SK-N-SH (cell line): ENCODE results near the gene PARP11. TPM values are rescaled to one million over a fixed set of nuclear protein-coding genes. Genes with fewer than 3 reads are reported as not detected.

Source experiments
- CTCF ChIA-PET: fragments of 300-600, 350-600 bp; formaldehyde crosslinking; extraction: SDS; loops from one replicate; lab custom pipeline; 2021; lab: Yijun Ruan, JAX
- POLR2A ChIA-PET: fragments of 350-600 bp; sonication (Branson Sonifier 250); formaldehyde crosslinking; extraction: SDS; loops from one replicate; lab custom pipeline; 2020; ENCODE audit warnings: antibody characterized with exemption, inconsistent platforms; lab: Yijun Ruan, JAX
- DNase-seq: peaks from one replicate; pipeline ENCODE4 v3.0.0; 2012
- H2AFZ ChIP-seq: fragments of 200-600 bp; sonication (generic); 2 replicates; pipeline ENCODE4 v1.8.1; 2016; ENCODE audit warnings: antibody characterized with exemption, mild to moderate bottlenecking, low read depth
- H3F3A ChIP-seq: fragments of 200-600 bp; sonication (generic); replicated peaks from 2 replicates; pipeline ENCODE3; 2016; ENCODE audit warnings: antibody characterized with exemption, mild to moderate bottlenecking; ENCODE audit not compliant: insufficient read depth
- H3K27ac ChIP-seq, 2 experiments: fragments of 200-500 bp in 1 of 2; fragments of 200-600 bp in 1 of 2; sonication (Bioruptor generic) in 1 of 2; sonication (generic), shearing (Covaris generic) in 1 of 2; 2 replicates each; pipeline versions ENCODE4 v1.5.1 to v1.6.1; 2014 to 2016; ENCODE audit warnings: low read depth in 2 of 2, inconsistent platforms in 1 of 2, low read length in 1 of 2, mild to moderate bottlenecking in 1 of 2, mixed read lengths in 1 of 2
- H3K27me3 ChIP-seq: fragments of 200-600 bp; sonication (generic), shearing (Covaris generic); 2 replicates; pipeline ENCODE4 v1.6.1; 2016; ENCODE audit warnings: mixed run types; ENCODE audit not compliant: insufficient read depth
- H3K36me3 ChIP-seq, 2 experiments: fragments of 200-500 bp in 1 of 2; fragments of 200-600 bp in 1 of 2; sonication (Bioruptor generic) in 1 of 2; sonication (generic) in 1 of 2; replicated peaks in 1 of 2; 2 replicates each; pipeline versions ENCODE3 to v1.5.1; 2014 to 2016; ENCODE audit warnings: low read length in 1 of 2, mild to moderate bottlenecking in 1 of 2; ENCODE audit not compliant: insufficient read depth in 2 of 2, control insufficient read depth in 1 of 2
- H3K4me1 ChIP-seq, 2 experiments: fragments of 200-500 bp in 1 of 2; fragments of 200-600 bp in 1 of 2; sonication (Bioruptor generic) in 1 of 2; sonication (generic), shearing (Covaris generic) in 1 of 2; 2 replicates each; pipeline versions ENCODE4 v1.5.1 to v1.6.1; 2014 to 2016; ENCODE audit warnings: low read depth in 1 of 2, low read length in 1 of 2, mixed run types in 1 of 2; ENCODE audit not compliant: insufficient read depth in 2 of 2, control insufficient read depth in 1 of 2
- H3K4me2 ChIP-seq: fragments of 200-600 bp; sonication (generic), shearing (Covaris generic); 2 replicates; pipeline ENCODE4 v1.6.1; 2017; ENCODE audit warnings: mixed run types
- H3K4me3 ChIP-seq, 2 experiments: fragments of 200-500 bp in 1 of 2; fragments of 200-600 bp in 1 of 2; sonication (Bioruptor generic) in 1 of 2; sonication (generic), shearing (Covaris generic) in 1 of 2; 2 replicates each; pipeline versions ENCODE4 v1.5.1 to v1.8.1; 2014 to 2016; ENCODE audit warnings: low read depth in 2 of 2, inconsistent platforms in 1 of 2, low read length in 1 of 2, mild to moderate bottlenecking in 1 of 2, mixed read lengths in 1 of 2, moderate library complexity in 1 of 2
- H3K79me2 ChIP-seq: fragments of 200-600 bp; sonication (generic); 2 replicates; pipeline ENCODE4 v1.8.1; 2017; ENCODE audit warnings: mild to moderate bottlenecking; ENCODE audit not compliant: insufficient read depth
- H3K9ac ChIP-seq: fragments of 200-600 bp; sonication (generic); 2 replicates; pipeline ENCODE4 v1.6.1; 2017; ENCODE audit warnings: mixed run types
- H3K9me2 ChIP-seq: fragments of 200-600 bp; sonication (generic); 2 replicates; pipeline ENCODE4 v1.6.1; 2017; ENCODE audit warnings: mixed run types
- H3K9me3 ChIP-seq: fragments of 200-600 bp; sonication (generic); 2 replicates; pipeline ENCODE4 v1.6.1; 2017; ENCODE audit warnings: mixed run types, mild to moderate bottlenecking, moderate library complexity
- H4K20me1 ChIP-seq: fragments of 200-600 bp; sonication (generic); 2 replicates; pipeline ENCODE4 v1.6.1; 2017; ENCODE audit warnings: mild to moderate bottlenecking, mixed run types; ENCODE audit not compliant: insufficient read depth
- CTCF ChIP-seq: fragments of 200-600 bp; sonication (generic); IDR thresholded peaks from 2 replicates; pipeline ENCODE4 v1.6.1; 2017; ENCODE audit warnings: antibody characterized with exemption, mild to moderate bottlenecking, moderate library complexity
- EP300 ChIP-seq, 2 experiments: IDR thresholded peaks; 2 replicates each; pipeline versions ENCODE4 v1.4.0 to v1.6.1; 2012; ENCODE audit warnings: borderline replicate concordance in 1 of 2, low read depth in 1 of 2, low read length in 1 of 2
- FOSL2 ChIP-seq: IDR thresholded peaks from 2 replicates; pipeline ENCODE4 v1.4.0; 2012; ENCODE audit warnings: low read depth, mild to moderate bottlenecking, moderate library complexity, borderline replicate concordance
- FOXJ3 ChIP-seq: sonication (generic); formaldehyde crosslinking; IDR thresholded peaks from 2 replicates; pipeline ENCODE4 v1.5.1; 2020; ENCODE audit warnings: mild to moderate bottlenecking, missing genetic modification reagents
- IRF3 ChIP-seq: fragments of 150-350 bp; IDR thresholded peaks from 2 replicates; pipeline ENCODE4 v1.6.1; 2016; ENCODE audit warnings: mild to moderate bottlenecking, low read depth, low read length
- MEF2A ChIP-seq: IDR thresholded peaks from 2 replicates; pipeline ENCODE4 v1.4.0; 2012; ENCODE audit warnings: low read depth, borderline replicate concordance
- MXI1 ChIP-seq: IDR thresholded peaks from 2 replicates; pipeline ENCODE4 v1.6.1; 2012; ENCODE audit warnings: mild to moderate bottlenecking, low read depth, low read length, improper control_type of control experiment
- NRF1 ChIP-seq: IDR thresholded peaks from 2 replicates; pipeline ENCODE4 v1.6.1; 2012; ENCODE audit warnings: low read depth, mild to moderate bottlenecking, low read length
- POLR2AphosphoS5 ChIP-seq: IDR thresholded peaks from 2 replicates; pipeline ENCODE4 v1.6.1; 2012; ENCODE audit warnings: low read depth, low read length
- RAD21 ChIP-seq: IDR thresholded peaks from 2 replicates; pipeline ENCODE4 v1.6.1; 2012; ENCODE audit warnings: mild to moderate bottlenecking, low read length
- RCOR1 ChIP-seq: fragments of 150-350 bp; IDR thresholded peaks from 2 replicates; pipeline ENCODE4 v1.6.1; 2017; ENCODE audit warnings: antibody characterized with exemption, low read length
- REST ChIP-seq: IDR thresholded peaks from 2 replicates; pipeline ENCODE4 v1.6.1; 2012; ENCODE audit warnings: mild to moderate bottlenecking, low read depth, low read length, moderate library complexity
- RXRA ChIP-seq: IDR thresholded peaks from 2 replicates; pipeline ENCODE4 v1.4.0; 2012; ENCODE audit warnings: low read depth, mild to moderate bottlenecking, borderline replicate concordance
- SIN3A ChIP-seq: IDR thresholded peaks from 2 replicates; pipeline ENCODE4 v1.6.1; 2012; ENCODE audit warnings: low read depth, mild to moderate bottlenecking, low read length, moderate library complexity, borderline replicate concordance
- TAF1 ChIP-seq: IDR thresholded peaks from 2 replicates; pipeline ENCODE4 v1.6.1; 2012; ENCODE audit warnings: low read depth, mild to moderate bottlenecking, low read length, moderate library complexity, borderline replicate concordance
- TCF12 ChIP-seq: IDR thresholded peaks from 2 replicates; pipeline ENCODE4 v1.4.0; 2012
- TEAD4 ChIP-seq: IDR thresholded peaks from 2 replicates; pipeline ENCODE4 v1.4.0; 2012; ENCODE audit warnings: mild to moderate bottlenecking, borderline replicate concordance; ENCODE audit not compliant: insufficient read depth
- USF1 ChIP-seq: IDR thresholded peaks from 2 replicates; pipeline ENCODE4 v1.4.0; 2012; ENCODE audit warnings: low read depth, borderline replicate concordance
- WGBS: methylation state at CpG from one replicate; pipeline ENCODE4 v1.1.6; 2017; ENCODE audit warnings: low lambda C conversion rate; 5-methylcytosine and 5-hydroxymethylcytosine counted together
- polyA plus RNA-seq, 3 experiments: library from polyadenylated mRNA; depleted of rRNA; stranded (reverse); fragments of >200 nt; gene quantifications; 2 replicates each; pipeline ENCODE4 v1.2.3, GENCODE V29; 2012

PARP11 gene
- polyA plus RNA-seq, 1 of the 3 experiments (the other 2 are of a cell fraction): 1.8 TPM

GRCh38 chr12:3761116-3761735, 112.0 kb downstream of the PARP11 start:
- Histone ChIP-seq H3K79me2 (no peaks in the 10 kb centered on the region), H3F3A (no peaks in the 10 kb centered on the region), H3K9me2 (no peaks in the 10 kb centered on the region; the same call in 1 of the 2 replicates), H3K27ac (no peak overlapping the region), H3K4me1 (no peaks in the 10 kb centered on the region), H2AFZ (no peak overlapping the region), H3K4me3 (no peak overlapping the region), H3K4me2 (no peak overlapping the region), H3K27me3 (no peaks in the 10 kb centered on the region; the same call in 1 of the 2 replicates), H3K9ac (no peak overlapping the region), H3K9me3 (no peaks in the 10 kb centered on the region), H4K20me1 (no peaks in the 10 kb centered on the region), H3K36me3 (no peaks in the 10 kb centered on the region)
- WGBS: 61% methylated on average over 6 of the region's 7 CpGs
- ChIA-PET CTCF (interaction anchor here (0.9 to 2.2 kb wide), 2 partner anchors 415 to 461 kb away, joined by 3 to 12 read pairs; no protein-coding TSS in a partner anchor), POLR2A (no interaction called here)
- TF ChIP-seq FOXJ3 (CRISPR knock-in tag) (no peak), POLR2AphosphoS5 (no peak), MEF2A (no peak), RXRA (no peak), MXI1 (no peak), IRF3 (no peak), RCOR1 (no peak), SIN3A (no peak), TAF1 (no peak), USF1 (no peak), EP300 (IDR thresholded peaks at IDR 0.05; ENCODE audit: borderline replicate concordance in 1 of 2, low read depth in 1 of 2, low read length in 1 of 2) (no peak), FOSL2 (no peak), NRF1 (no peak), TEAD4 (no peak)
- DNase-seq: no peak

- CTCF ChIA-PET: interaction anchor here (2.2 kb wide), 1 partner anchor 459 kb away, joined by 12 read pairs; no protein-coding TSS in a partner anchor
- H3K79me2 ChIP-seq: no peaks in the 10 kb centered on the region
- TF ChIP-seq CTCF (no peak), TCF12 (no peak), RAD21 (no peak), MEF2A (no peak), IRF3 (no peak), NRF1 (no peak), REST (no peak)
- DNase-seq: no peak
- 25% methylated on average over 2 of the region's 2 CpGs for WGBS
- H3K4me3 ChIP-seq: no peak overlapping the region
- POLR2A ChIA-PET: no interaction called here
- H3K9ac ChIP-seq: no peak overlapping the region
- H3F3A ChIP-seq: no peaks in the 10 kb centered on the region
- H3K36me3 ChIP-seq: no peaks in the 10 kb centered on the region
- H3K9me2 ChIP-seq: no peaks in the 10 kb centered on the region; the same call in 1 of the 2 replicates
- no peak overlapping the region for H3K27ac ChIP-seq
- H3K9me3 ChIP-seq: no peaks in the 10 kb centered on the region
- H4K20me1 ChIP-seq: no peaks in the 10 kb centered on the region
- no peak overlapping the region for H3K4me2 ChIP-seq
- H2AFZ ChIP-seq: no peak overlapping the region
- H3K4me1 ChIP-seq: no peaks in the 10 kb centered on the region
- no peaks in the 10 kb centered on the region; the same call in 1 of the 2 replicates for H3K27me3 ChIP-seq
Observed at GRCh38 chr12:3759878-3760277, 113.3 kb downstream of the PARP11 start.
